T-cell (primary cell): ENCODE results near the gene DHRS7B. TPM values are rescaled to one million over a fixed set of nuclear protein-coding genes. Genes with fewer than 3 reads are reported as not detected.
A peak's percentile ranks its signal among the peaks of the same experiment; 100 is the strongest.

Experiments
- ATAC-seq, 4 experiments: fragments of 200-7000 bp in 3 of 4; fragments of 150-1000 bp in 1 of 4; cut with Tn5 transposase; replicated peaks in 1 of 4; 1 replicate in 3 of 4; 2 replicates in 1 of 4; pipeline ENCODE4 v1.10.0; 2021; ENCODE audit warnings: moderate library complexity in 3 of 4, mild to moderate bottlenecking in 2 of 4, moderate number of reproducible peaks in 1 of 4
- CTCF ChIA-PET, 2 donors: fragments of 300-600 bp; sonication (Branson Sonifier 250); formaldehyde crosslinking; loops; one replicate each; lab custom pipeline; 2022; ENCODE audit warnings: antibody characterized with exemption in 2 of 2; lab: Charles Lee
- POLR2A ChIA-PET, 2 donors: fragments of 300-600 bp; sonication (Branson Sonifier 250); formaldehyde crosslinking; loops; one replicate each; lab custom pipeline; 2022; ENCODE audit warnings: antibody characterized with exemption in 2 of 2; lab: Charles Lee
- DNase-seq, 35 experiments: peaks; one replicate each; pipeline versions ENCODE4 v3.0.0 to v3.0.0-alpha.2; 2013 to 2023
- H3K27ac ChIP-seq: one replicate; pipeline ENCODE4 v1.5.1; 2013; ENCODE audit warnings: low read length
- H3K27me3 ChIP-seq, 2 experiments: replicated peaks in 1 of 2; 1 replicate in 1 of 2; 2 replicates in 1 of 2; pipeline versions ENCODE4 v1.6.1 to v1.7.0; 2013; ENCODE audit warnings: low read length in 1 of 2, mixed read lengths in 1 of 2; ENCODE audit not compliant: control insufficient read depth in 2 of 2, insufficient read depth in 2 of 2; ENCODE audit errors: extremely low read depth in 1 of 2
- H3K36me3 ChIP-seq, 2 donors: 1 replicate in 1 of 2; 2 replicates in 1 of 2; pipeline versions ENCODE4 v1.6.1 to v1.7.0; 2013; ENCODE audit warnings: low read length in 1 of 2; ENCODE audit not compliant: control insufficient read depth in 2 of 2, insufficient read depth in 1 of 2; ENCODE audit errors: extremely low read depth in 1 of 2
- H3K4me1 ChIP-seq, 2 experiments: 1 replicate in 1 of 2; 2 replicates in 1 of 2; pipeline versions ENCODE4 v1.6.1 to v1.7.0; 2013; ENCODE audit warnings: low read length in 2 of 2, mixed read lengths in 1 of 2; ENCODE audit not compliant: insufficient read depth in 2 of 2, control insufficient read depth in 1 of 2; ENCODE audit errors: extremely low read depth in 1 of 2
- H3K4me3 ChIP-seq, 2 donors: 1 replicate in 1 of 2; 2 replicates in 1 of 2; pipeline versions ENCODE4 v1.5.1 to v1.7.0; 2013; ENCODE audit warnings: mild to moderate bottlenecking in 2 of 2, low read length in 1 of 2, moderate library complexity in 1 of 2; ENCODE audit not compliant: control insufficient read depth in 1 of 2; ENCODE audit errors: extremely low read depth in 1 of 2
- H3K9me3 ChIP-seq: 2 replicates; pipeline ENCODE4 v1.7.0; 2013
- H3K27ac Mint-ChIP-seq, 2 donors: one replicate each; pipeline ENCODE4 v1.8.0; 2020 to 2021; ENCODE audit warnings: mild to moderate bottlenecking in 2 of 2, mixed read lengths in 2 of 2
- H3K27me3 Mint-ChIP-seq, 2 donors: one replicate each; pipeline ENCODE4 v1.8.0; 2021 to 2022; ENCODE audit warnings: mixed read lengths in 2 of 2
- H3K36me3 Mint-ChIP-seq: one replicate; pipeline ENCODE4 v1.8.0; 2021; ENCODE audit warnings: mixed read lengths
- H3K4me1 Mint-ChIP-seq, 3 donors: one replicate each; pipeline ENCODE4 v1.8.0; 2020 to 2022; ENCODE audit warnings: mixed read lengths in 3 of 3, mild to moderate bottlenecking in 1 of 3
- H3K4me3 Mint-ChIP-seq, 3 donors: one replicate each; pipeline ENCODE4 v1.8.0; 2020 to 2022; ENCODE audit warnings: mild to moderate bottlenecking in 3 of 3, mixed read lengths in 3 of 3, moderate library complexity in 3 of 3
- H3K9me3 Mint-ChIP-seq, 3 donors: one replicate each; pipeline ENCODE4 v1.8.0; 2020 to 2022; ENCODE audit warnings: mixed read lengths in 3 of 3
- WGBS: methylation state at CpG from one replicate; pipeline ENCODE4 v1.1.5; 2013; ENCODE audit warnings: missing lambda C conversion rate; ENCODE audit not compliant: insufficient coverage; 5-methylcytosine and 5-hydroxymethylcytosine counted together
- total RNA-seq, 35 experiments: library from RNA in 6 of 35; stranded (reverse) in 6 of 35; fragments of 120-200 nt in 1 of 35; gene quantifications; one replicate each; pipeline versions ENCODE4 v1.2.1 to v1.2.4 and lab custom pipeline; 2013 to 2026

Gene DHRS7B
- total RNA-seq, 5 donors from 2014 or later (not counting 1 experiment from before 2014, with no cell fraction given), result 5.8 to 9.2 (median 8.1) TPM

GRCh38 chr17:21209511-21210175 is 82.9 kb downstream of the DHRS7B start:
- no peaks in the 10 kb centered on the region for H3K27me3 ChIP-seq
- H3K4me1 ChIP-seq, result peaks cover 17 to 44% of the 10 kb centered on the region in 2 experiments
- no peak for DNase-seq
- H3K27ac ChIP-seq, result no peak overlapping the region
- peaks cover 8% of the 10 kb centered on the region for H3K36me3 Mint-ChIP-seq
- no peak overlapping the region for H3K4me3 ChIP-seq
- ChIA-PET POLR2A (no interaction called here), CTCF (no interaction called here)
- ATAC-seq, result no peak
- no peak overlapping the region for H3K27ac Mint-ChIP-seq
- H3K4me3 Mint-ChIP-seq, result no peak overlapping the region
- peaks cover 46 to 67% (median 65%) of the 10 kb centered on the region in 3 donors for H3K4me1 Mint-ChIP-seq
- WGBS, result 96% methylated on average over 13 of the region's 17 CpGs
- no peaks in the 10 kb centered on the region for H3K27me3 Mint-ChIP-seq
- no peaks in the 10 kb centered on the region for H3K9me3 Mint-ChIP-seq
- H3K36me3 ChIP-seq, result peaks cover 5 to 25% of the 10 kb centered on the region in 2 donors
- H3K9me3 ChIP-seq, result no peaks in the 10 kb centered on the region

- peaks cover 5 to 25% of the 10 kb centered on the region in 2 donors for H3K36me3 ChIP-seq
- H3K27me3 Mint-ChIP-seq, result no peaks in the 10 kb centered on the region
- H3K27ac Mint-ChIP-seq, result no peak overlapping the region
- H3K4me3 ChIP-seq, result no peak overlapping the region
- POLR2A ChIA-PET, result no interaction called here
- H3K4me1 ChIP-seq, result peaks cover 20 to 46% of the 10 kb centered on the region in 2 experiments
- peaks cover 8% of the 10 kb centered on the region for H3K36me3 Mint-ChIP-seq
- ATAC-seq (no peak), DNase-seq (peak in 1 of 35 experiments; percentile 4)
- H3K4me3 Mint-ChIP-seq, result no peak overlapping the region
- H3K27me3 ChIP-seq, result no peaks in the 10 kb centered on the region
- CTCF ChIA-PET, result interaction anchor here in 1 of 2 donors (1.4 kb wide), 1 partner anchor 83 kb away, joined by 3 read pairs; no protein-coding TSS in a partner anchor
- peaks cover 45 to 67% (median 64%) of the 10 kb centered on the region in 3 donors for H3K4me1 Mint-ChIP-seq
- 69% methylated on average over 13 of the region's 15 CpGs for WGBS
- no peaks in the 10 kb centered on the region for H3K9me3 ChIP-seq
- H3K27ac ChIP-seq, result no peak overlapping the region
- no peaks in the 10 kb centered on the region for H3K9me3 Mint-ChIP-seq
Measured at GRCh38 chr17:21210411-21211076, 83.8 kb downstream of the DHRS7B start.

GRCh38 chr17:21211825-21212479 is 85.2 kb downstream of the DHRS7B start:
- Histone ChIP-seq H3K27me3 (no peaks in the 10 kb centered on the region), H3K27ac (no peak overlapping the region), H3K4me1 (peaks cover 20 to 46% of the 10 kb centered on the region in 2 experiments), H3K9me3 (no peaks in the 10 kb centered on the region), H3K4me3 (no peak overlapping the region), H3K36me3 (peaks cover 5 to 25% of the 10 kb centered on the region in 2 donors)
- ChIA-PET POLR2A (interaction anchor here in 1 of 2 donors (0.7 kb wide), 1 partner anchor 8 kb away, joined by 3 read pairs; no protein-coding TSS in a partner anchor), CTCF (interaction anchor here (0.6 to 1.4 kb wide), 2 partner anchors 84 to 93 kb away, joined by 3 read pairs; no protein-coding TSS in a partner anchor)
- Mint-ChIP-seq H3K4me3 (peak overlapping the region; percentile 85 to 90 (median 85)), H3K36me3 (peaks cover 9% of the 10 kb centered on the region), H3K27ac (no peak overlapping the region), H3K4me1 (peaks cover 46 to 66% (median 61%) of the 10 kb centered on the region in 3 donors), H3K27me3 (no peaks in the 10 kb centered on the region), H3K9me3 (no peaks in the 10 kb centered on the region)
- DNase-seq, result no peak
- ATAC-seq, result no peak
- WGBS, result 77% methylated on average over 6 of the region's 9 CpGs

- ATAC-seq (no peak), DNase-seq (no peak)
- peaks cover 5 to 25% of the 10 kb centered on the region in 2 donors for H3K36me3 ChIP-seq
- no peaks in the 10 kb centered on the region for H3K27me3 ChIP-seq
- Mint-ChIP-seq H3K9me3 (no peaks in the 10 kb centered on the region), H3K4me3 (peak overlapping the region; percentile 85 to 90 (median 85)), H3K27me3 (no peaks in the 10 kb centered on the region), H3K4me1 (peaks cover 50 to 68% (median 58%) of the 10 kb centered on the region in 3 donors), H3K27ac (peak overlapping the region; percentile 75 to 76), H3K36me3 (peaks cover 17% of the 10 kb centered on the region)
- peaks cover 20 to 46% of the 10 kb centered on the region in 2 experiments for H3K4me1 ChIP-seq
- ChIA-PET CTCF (interaction anchor here in 1 of 2 donors (0.6 kb wide), 2 partner anchors 93 to 1203 kb away, joined by 3 to 4 read pairs; no protein-coding TSS in a partner anchor), POLR2A (no interaction called here)
- WGBS, result 13% methylated on average over 10 of the region's 18 CpGs
- H3K9me3 ChIP-seq, result no peaks in the 10 kb centered on the region
- H3K4me3 ChIP-seq, result peak overlapping the region; percentile 88 to 90
- no peak overlapping the region for H3K27ac ChIP-seq
Measured at GRCh38 chr17:21212826-21213637, 86.3 kb downstream of the DHRS7B start.

GRCh38 chr17:21213638-21214014 is 86.9 kb downstream of the DHRS7B start:
- H3K4me1 ChIP-seq, result peaks cover 20 to 46% of the 10 kb centered on the region in 2 experiments
- Mint-ChIP-seq H3K27me3 (no peaks in the 10 kb centered on the region), H3K9me3 (no peaks in the 10 kb centered on the region), H3K4me1 (peaks cover 50 to 65% (median 55%) of the 10 kb centered on the region in 3 donors), H3K36me3 (peaks cover 15% of the 10 kb centered on the region), H3K4me3 (peak overlapping the region; percentile 85 to 90 (median 85)), H3K27ac (peak overlapping the region; percentile 75 to 95)
- DNase-seq, result peak in 10 of 35 experiments; percentile 1 to 19 (median 8)
- under 1% methylated on average over 35 of the region's 35 CpGs for WGBS
- no peaks in the 10 kb centered on the region for H3K9me3 ChIP-seq
- ATAC-seq, result peak; percentile 1 to 7 (median 4)
- H3K36me3 ChIP-seq, result peaks cover 5 to 19% of the 10 kb centered on the region in 2 donors
- peak overlapping the region; percentile 88 to 90 for H3K4me3 ChIP-seq
- no peaks in the 10 kb centered on the region for H3K27me3 ChIP-seq
- ChIA-PET CTCF (interaction anchor here in 1 of 2 donors (0.6 kb wide), 2 partner anchors 94 to 1203 kb away, joined by 3 to 4 read pairs; no protein-coding TSS in a partner anchor), POLR2A (no interaction called here)
- peak overlapping the region; percentile 63 for H3K27ac ChIP-seq
